Ishikawa (cell line): Measurements from ENCODE around the gene TLN1.

Experiments used
- CEBPB ChIP-seq: IDR thresholded peaks from 2 replicates; pipeline ENCODE4 v1.6.1; 2012
- CREB1 ChIP-seq: IDR thresholded peaks from 2 replicates; pipeline ENCODE4 v1.6.1; 2012; ENCODE audit warnings: low read depth
- EGR1 ChIP-seq: IDR thresholded peaks from 2 replicates; pipeline ENCODE4 v1.6.1; 2012
- EP300 ChIP-seq: IDR thresholded peaks from 2 replicates; pipeline ENCODE4 v1.6.1; 2012; ENCODE audit warnings: borderline replicate concordance
- FOXM1 ChIP-seq: IDR thresholded peaks from 2 replicates; pipeline ENCODE4 v1.6.1; 2012; ENCODE audit warnings: low read depth, borderline replicate concordance
- NFIC ChIP-seq: IDR thresholded peaks from 2 replicates; pipeline ENCODE4 v1.6.1; 2012
- RAD21 ChIP-seq: IDR thresholded peaks from 2 replicates; pipeline ENCODE4 v1.6.1; 2012; ENCODE audit warnings: low read depth
- TAF1 ChIP-seq: IDR thresholded peaks from 2 replicates; pipeline ENCODE4 v1.6.1; 2012; ENCODE audit warnings: low read depth, mild to moderate bottlenecking
- TCF12 ChIP-seq: IDR thresholded peaks from 2 replicates; pipeline ENCODE4 v1.6.1; 2012; ENCODE audit warnings: low read depth
- TEAD4 ChIP-seq: IDR thresholded peaks from 2 replicates; pipeline ENCODE4 v1.6.1; 2012
- YY1 ChIP-seq: IDR thresholded peaks from 2 replicates; pipeline ENCODE4 v1.6.1; 2012; ENCODE audit warnings: low read depth
- ZBTB7A ChIP-seq: IDR thresholded peaks from 2 replicates; pipeline ENCODE4 v1.6.1; 2012; ENCODE audit warnings: low read depth
- TF ChIP-seq, protein P1 (sequence below): IDR thresholded peaks from 2 replicates; pipeline ENCODE4 v1.6.1; 2012; ENCODE audit warnings: low read depth, mild to moderate bottlenecking
- TF ChIP-seq, protein P2 (sequence below): IDR thresholded peaks from 2 replicates; pipeline ENCODE4 v1.6.1; 2012
- TF ChIP-seq, protein P3 (sequence below): IDR thresholded peaks from 2 replicates; pipeline ENCODE4 v1.6.1; 2012

The TLN1 gene

DNA sequence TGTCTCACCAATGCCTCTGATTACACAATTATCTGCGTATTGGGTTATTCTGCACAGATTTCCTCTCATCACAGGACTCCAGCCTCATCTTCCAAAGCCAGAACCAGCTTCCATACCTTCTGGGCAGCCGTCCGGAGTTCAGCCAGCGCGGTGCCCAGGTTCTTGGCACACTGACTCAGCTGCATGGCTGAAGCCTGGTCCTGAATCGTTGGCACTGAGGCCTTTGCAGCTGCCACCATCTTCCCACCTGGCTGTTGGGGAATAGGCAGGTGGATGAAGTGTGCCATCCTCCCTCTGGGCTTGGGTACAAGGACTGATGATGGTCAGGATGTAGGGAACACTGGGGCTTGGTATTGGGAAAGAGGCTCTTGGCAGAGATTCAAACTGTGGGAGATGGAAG lies 17.9 kb downstream of the TLN1 start:
- TF ChIP-seq, protein P1, sequence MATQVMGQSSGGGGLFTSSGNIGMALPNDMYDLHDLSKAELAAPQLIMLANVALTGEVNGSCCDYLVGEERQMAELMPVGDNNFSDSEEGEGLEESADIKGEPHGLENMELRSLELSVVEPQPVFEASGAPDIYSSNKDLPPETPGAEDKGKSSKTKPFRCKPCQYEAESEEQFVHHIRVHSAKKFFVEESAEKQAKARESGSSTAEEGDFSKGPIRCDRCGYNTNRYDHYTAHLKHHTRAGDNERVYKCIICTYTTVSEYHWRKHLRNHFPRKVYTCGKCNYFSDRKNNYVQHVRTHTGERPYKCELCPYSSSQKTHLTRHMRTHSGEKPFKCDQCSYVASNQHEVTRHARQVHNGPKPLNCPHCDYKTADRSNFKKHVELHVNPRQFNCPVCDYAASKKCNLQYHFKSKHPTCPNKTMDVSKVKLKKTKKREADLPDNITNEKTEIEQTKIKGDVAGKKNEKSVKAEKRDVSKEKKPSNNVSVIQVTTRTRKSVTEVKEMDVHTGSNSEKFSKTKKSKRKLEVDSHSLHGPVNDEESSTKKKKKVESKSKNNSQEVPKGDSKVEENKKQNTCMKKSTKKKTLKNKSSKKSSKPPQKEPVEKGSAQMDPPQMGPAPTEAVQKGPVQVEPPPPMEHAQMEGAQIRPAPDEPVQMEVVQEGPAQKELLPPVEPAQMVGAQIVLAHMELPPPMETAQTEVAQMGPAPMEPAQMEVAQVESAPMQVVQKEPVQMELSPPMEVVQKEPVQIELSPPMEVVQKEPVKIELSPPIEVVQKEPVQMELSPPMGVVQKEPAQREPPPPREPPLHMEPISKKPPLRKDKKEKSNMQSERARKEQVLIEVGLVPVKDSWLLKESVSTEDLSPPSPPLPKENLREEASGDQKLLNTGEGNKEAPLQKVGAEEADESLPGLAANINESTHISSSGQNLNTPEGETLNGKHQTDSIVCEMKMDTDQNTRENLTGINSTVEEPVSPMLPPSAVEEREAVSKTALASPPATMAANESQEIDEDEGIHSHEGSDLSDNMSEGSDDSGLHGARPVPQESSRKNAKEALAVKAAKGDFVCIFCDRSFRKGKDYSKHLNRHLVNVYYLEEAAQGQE, result no peak
- TF ChIP-seq ZBTB7A (no peak), RAD21 (no peak), CREB1 (no peak), NFIC (no peak)

DNA sequence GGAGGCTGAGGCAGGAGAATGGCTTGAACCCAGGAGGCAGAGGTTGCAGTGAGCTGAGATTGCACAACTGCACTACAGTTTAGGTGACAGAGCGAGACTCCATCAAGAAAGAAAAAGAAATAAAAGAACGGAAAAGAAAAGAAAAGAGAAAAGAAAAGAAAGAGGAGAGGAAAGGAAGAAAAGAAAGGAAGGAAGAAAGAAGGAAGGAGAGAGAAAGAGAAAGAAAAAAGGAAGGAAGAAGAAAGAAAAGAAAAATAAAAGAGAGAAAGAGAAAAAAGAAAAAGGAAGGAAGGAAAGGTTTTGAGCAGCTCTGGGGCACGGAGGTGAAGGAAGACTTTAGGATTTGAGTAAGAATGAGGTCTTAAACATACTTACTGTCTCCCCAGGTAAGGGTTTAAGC lies 18.4 kb downstream of the TLN1 start:
- no peak for TF ChIP-seq TEAD4
- no peak for TF ChIP-seq EP300
- TF ChIP-seq, protein P2, sequence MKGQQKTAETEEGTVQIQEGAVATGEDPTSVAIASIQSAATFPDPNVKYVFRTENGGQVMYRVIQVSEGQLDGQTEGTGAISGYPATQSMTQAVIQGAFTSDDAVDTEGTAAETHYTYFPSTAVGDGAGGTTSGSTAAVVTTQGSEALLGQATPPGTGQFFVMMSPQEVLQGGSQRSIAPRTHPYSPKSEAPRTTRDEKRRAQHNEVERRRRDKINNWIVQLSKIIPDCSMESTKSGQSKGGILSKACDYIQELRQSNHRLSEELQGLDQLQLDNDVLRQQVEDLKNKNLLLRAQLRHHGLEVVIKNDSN, result no peak
- TF ChIP-seq, protein P1, result no peak
- TF ChIP-seq TCF12, result no peak
- no peak for TF ChIP-seq TAF1
- TF ChIP-seq YY1, result no peak
- TF ChIP-seq, protein P3, sequence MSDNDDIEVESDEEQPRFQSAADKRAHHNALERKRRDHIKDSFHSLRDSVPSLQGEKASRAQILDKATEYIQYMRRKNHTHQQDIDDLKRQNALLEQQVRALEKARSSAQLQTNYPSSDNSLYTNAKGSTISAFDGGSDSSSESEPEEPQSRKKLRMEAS, result no peak
- no peak for TF ChIP-seq CEBPB
- no peak for TF ChIP-seq CREB1

DNA sequence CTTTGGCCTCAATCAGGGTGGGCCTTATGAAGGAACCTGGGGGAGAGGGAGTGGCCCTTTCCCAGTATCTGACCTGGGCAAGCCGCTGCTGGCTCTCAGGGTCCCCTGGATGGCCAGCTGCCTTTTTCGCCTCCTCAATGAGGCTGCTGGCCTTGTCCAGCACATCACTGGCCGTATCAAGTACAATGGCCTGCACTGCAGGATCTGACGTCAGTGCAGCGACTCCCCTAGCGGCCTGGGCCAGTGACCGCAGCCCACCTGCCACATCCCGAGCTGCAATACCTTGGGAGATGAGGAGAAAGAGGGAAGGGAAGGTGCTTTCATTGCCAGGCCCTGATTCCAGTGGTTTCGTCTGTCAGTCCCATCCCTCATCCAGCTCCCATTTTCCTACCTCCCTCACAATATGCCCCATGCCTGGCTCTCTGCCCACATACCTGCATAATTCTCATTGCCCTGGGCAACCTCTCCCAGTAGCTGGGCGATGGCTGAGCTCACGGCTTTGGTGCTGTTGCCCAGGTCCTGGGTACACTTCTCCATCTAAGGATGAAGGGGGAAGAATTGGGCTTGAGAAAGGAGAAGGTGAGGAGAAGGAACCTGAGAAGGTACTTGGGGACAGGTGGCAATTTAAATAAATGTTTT lies 19.1 kb downstream of the TLN1 start:
- TF ChIP-seq TEAD4 (peak; percentile 61), EP300 (no peak), NFIC (0 out of 2 replicates have a peak, but pooled peaks have one; percentile 22)

DNA sequence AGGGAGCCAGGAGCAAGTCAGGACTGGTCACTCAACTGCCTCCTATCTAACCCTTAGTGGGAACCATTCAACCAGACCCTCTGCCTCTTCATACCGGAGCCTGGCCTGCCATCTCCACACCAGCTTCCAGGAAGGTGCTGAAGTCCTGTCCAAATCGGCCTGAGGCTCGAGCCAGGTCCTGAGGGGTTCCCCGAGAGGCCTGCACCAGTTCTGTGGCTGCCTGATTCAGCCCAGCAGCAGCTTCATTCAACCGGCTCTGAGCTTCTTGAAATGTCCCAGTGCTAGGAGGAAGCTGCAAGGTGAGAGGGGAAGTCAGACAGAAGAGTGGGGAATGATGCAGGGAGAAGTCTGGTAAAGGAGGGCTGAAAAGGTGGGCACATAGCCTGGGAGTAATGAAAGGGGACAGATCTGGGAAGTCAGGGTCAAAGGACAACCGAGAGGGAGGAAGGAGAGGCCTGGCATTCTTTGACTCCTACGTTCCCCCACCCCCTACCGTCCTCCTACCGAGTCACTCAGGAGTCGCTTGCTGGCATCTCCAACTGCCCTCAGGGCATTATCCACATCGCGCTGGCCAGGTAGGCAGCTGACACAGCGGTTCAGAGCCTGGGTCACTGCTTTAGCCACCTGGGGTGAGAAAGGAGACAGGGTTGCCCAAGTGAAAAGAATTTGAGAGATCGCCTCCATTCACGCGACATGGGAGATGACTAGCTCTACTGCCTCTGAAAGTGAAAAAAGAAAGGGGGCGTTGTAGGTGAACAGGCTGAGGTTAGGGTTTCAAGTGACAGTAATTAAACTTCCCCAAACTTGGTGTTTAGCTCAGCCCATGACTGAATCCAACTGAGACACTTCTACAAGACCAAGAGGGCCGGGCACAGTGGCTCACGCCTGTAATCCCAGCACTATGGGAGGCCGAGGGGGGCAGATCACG lies 20.2 kb downstream of the TLN1 start:
- TF ChIP-seq RAD21 (no peak), EP300 (no peak), YY1 (no peak), NFIC (no peak), TCF12 (no peak), TEAD4 (no peak), FOXM1 (no peak), TAF1 (no peak), CEBPB (no peak), CREB1 (no peak), EGR1 (no peak)
- TF ChIP-seq, protein P2, result no peak
- TF ChIP-seq, protein P3, result no peak
- TF ChIP-seq, protein P1, result no peak
